GM12891 (cell line): ENCODE data around the gene ZNF514.
A peak's percentile ranks its signal among the peaks of the same experiment; 100 is the strongest.

Source experiments
- POLR2A ChIP-seq: IDR thresholded peaks from 2 replicates; pipeline ENCODE4 v1.6.1; 2011; ENCODE audit warnings: low read depth, low read length, control low read depth
- POLR2AphosphoS5 ChIP-seq: IDR thresholded peaks from 2 replicates; pipeline ENCODE4 v1.6.1; 2011; ENCODE audit warnings: low read depth, low read length, control low read depth
- TAF1 ChIP-seq: IDR thresholded peaks from 2 replicates; pipeline ENCODE4 v1.6.1; 2011; ENCODE audit warnings: low read depth, low read length, control low read depth

- peak; percentile 97 for TF ChIP-seq POLR2A
- TF ChIP-seq TAF1: peak; percentile 98
- TF ChIP-seq POLR2AphosphoS5: peak; percentile 95
Measured at GRCh38 chr2:95165371-95166064, 5.9 kb upstream of the ZNF514 start, which contains the start of gene ZNF2.
